GM23338 (cell line): ENCODE data around the gene NFXL1.

Experiments used
- CTCF ChIP-seq, 2 experiments: fragments of 200-600 bp in 1 of 2; sonication (generic) in 1 of 2; conservative IDR thresholded peaks; 2 replicates each; pipeline versions ENCODE4 v1.5.1 to v1.6.1; 2016 to 2017; ENCODE audit warnings: antibody characterized with exemption in 2 of 2, low read depth in 2 of 2, mild to moderate bottlenecking in 2 of 2, moderate library complexity in 1 of 2
- ETS1 ChIP-seq: IDR thresholded peaks from 2 replicates; pipeline ENCODE4 v1.6.1; 2016; ENCODE audit warnings: antibody characterized with exemption
- EZH2 ChIP-seq: fragments of 200-600 bp; sonication (generic); IDR thresholded peaks from one replicate; pipeline ENCODE4 v1.8.0; 2017; ENCODE audit warnings: antibody characterized with exemption, mild to moderate bottlenecking, low read depth; ENCODE audit not compliant: unreplicated experiment
- POLR2AphosphoS5 ChIP-seq: IDR thresholded peaks from 2 replicates; pipeline ENCODE4 v1.6.1; 2016; ENCODE audit warnings: antibody characterized with exemption, low read depth
- REST ChIP-seq: IDR thresholded peaks from one replicate; pipeline ENCODE4 v1.6.1; 2018; ENCODE audit warnings: antibody characterized with exemption; ENCODE audit not compliant: unreplicated experiment
- ZNF114 ChIP-seq: fragments of 250-450 bp; sonication (Bioruptor Pico); IDR thresholded peaks from 2 replicates; pipeline ENCODE4 v1.5.0; 2020; ENCODE audit warnings: mild to moderate bottlenecking, moderate library complexity

GRCh38 chr4:47891928-47892327 lies 22.5 kb downstream of the NFXL1 start:
- TF ChIP-seq CTCF (conservative IDR thresholded peaks at IDR 0.05; ENCODE audit: low read depth in 2 of 2) = no peak
- TF ChIP-seq EZH2 = no peak
- TF ChIP-seq POLR2AphosphoS5 = no peak
- no peak for TF ChIP-seq ETS1
- TF ChIP-seq REST = no peak
- no peak for TF ChIP-seq ZNF114 (CRISPR knock-in tag)
